NCI-H2171 treated with DMSO at 0.1 percent for 48 hours (cell line): ENCODE results near the gene DDX1.

ENCODE experiments used
- DNase-seq: peaks from one replicate; lab custom pipeline; 2025; lab: John Stamatoyannopoulos, UW

The DDX1 gene

GRCh38 chr2:15562354-15563031, 29.2 kb upstream of the DDX1 start:
- DNase-seq = no peak

- no peak for DNase-seq
These were observed 28.2 kb upstream of the DDX1 start for GRCh38 chr2:15563227-15564100.

- DNase-seq = no peak
These were observed 26.3 kb upstream of the DDX1 start for GRCh38 chr2:15565392-15565791.

- no peak for DNase-seq
These were observed 25.5 kb upstream of the DDX1 start for GRCh38 chr2:15565994-15566671.

- no peak for DNase-seq
These were observed 24.8 kb upstream of the DDX1 start for GRCh38 chr2:15566912-15567311.

- no peak for DNase-seq
These were observed 22.8 kb upstream of the DDX1 start for GRCh38 chr2:15568874-15569273.

GRCh38 chr2:15570104-15570503, 21.6 kb upstream of the DDX1 start:
- DNase-seq = no peak

GRCh38 chr2:15571729-15572128, 19.9 kb upstream of the DDX1 start:
- DNase-seq = no peak

- DNase-seq = peak; percentile 86
These were observed 14.5 kb upstream of the DDX1 start for GRCh38 chr2:15577071-15577735.

- no peak for DNase-seq
These were observed 12.0 kb upstream of the DDX1 start for GRCh38 chr2:15579641-15580040.

- no peak for DNase-seq
These were observed 11.2 kb upstream of the DDX1 start for GRCh38 chr2:15580451-15580850.

- no peak for DNase-seq
These were observed 8.8 kb upstream of the DDX1 start for GRCh38 chr2:15582710-15583357.

GRCh38 chr2:15583826-15584225, 7.8 kb upstream of the DDX1 start:
- DNase-seq = no peak

- no peak for DNase-seq
These were observed 7.4 kb upstream of the DDX1 start for GRCh38 chr2:15584316-15584715.

- no peak for DNase-seq
These were observed 6.8 kb upstream of the DDX1 start for GRCh38 chr2:15584767-15585469.

- DNase-seq = peak; percentile 64
These were observed 3.2 kb upstream of the DDX1 start for GRCh38 chr2:15588329-15588919.

GRCh38 chr2:15591373-15591691, 336 bp upstream of the DDX1 start:
- DNase-seq = no peak

GRCh38 chr2:15593327-15593705, 1.6 kb downstream of the DDX1 start:
- no peak for DNase-seq

- no peak for DNase-seq
These were observed 2.9 kb downstream of the DDX1 start for GRCh38 chr2:15594291-15595256.
